Measurements from ENCODE around the gene GALNTL6.

The GALNTL6 gene

GRCh38 chr4:172009446-172010230, 196.4 kb downstream of the GALNTL6 start:
- no peaks in the 10 kb centered on the region for H3K4me1 Mint-ChIP-seq (ENCODE audit: low read depth)
- H3K9me3 Mint-ChIP-seq (ENCODE audit: low read depth), result peaks cover 6% of the 10 kb centered on the region
- no peak overlapping the region for H3K27ac Mint-ChIP-seq
- no peak overlapping the region for H3K4me3 Mint-ChIP-seq
- H3K27me3 Mint-ChIP-seq, result no peaks in the 10 kb centered on the region
- H3K36me3 Mint-ChIP-seq, result no peaks in the 10 kb centered on the region

GRCh38 chr4:172011196-172011595, 198.0 kb downstream of the GALNTL6 start:
- Mint-ChIP-seq H3K36me3 (no peaks in the 10 kb centered on the region), H3K4me1 (ENCODE audit: low read depth) (no peaks in the 10 kb centered on the region), H3K27me3 (no peaks in the 10 kb centered on the region), H3K4me3 (no peak overlapping the region), H3K9me3 (ENCODE audit: low read depth) (peaks cover 9% of the 10 kb centered on the region), H3K27ac (no peak overlapping the region)

GRCh38 chr4:172018358-172018757, 205.2 kb downstream of the GALNTL6 start:
- Mint-ChIP-seq H3K4me1 (ENCODE audit: low read depth) (no peaks in the 10 kb centered on the region), H3K27ac (no peak overlapping the region), H3K27me3 (no peaks in the 10 kb centered on the region), H3K9me3 (ENCODE audit: low read depth) (peaks cover 9% of the 10 kb centered on the region), H3K4me3 (no peak overlapping the region), H3K36me3 (no peaks in the 10 kb centered on the region)

GRCh38 chr4:172035562-172035961, 222.4 kb downstream of the GALNTL6 start:
- Mint-ChIP-seq H3K4me3 (no peak overlapping the region), H3K27me3 (no peaks in the 10 kb centered on the region), H3K27ac (no peak overlapping the region), H3K4me1 (ENCODE audit: low read depth) (no peaks in the 10 kb centered on the region), H3K36me3 (no peaks in the 10 kb centered on the region), H3K9me3 (ENCODE audit: low read depth) (no peaks in the 10 kb centered on the region)

- no peaks in the 10 kb centered on the region for H3K27me3 Mint-ChIP-seq
- H3K4me3 Mint-ChIP-seq, result no peak overlapping the region
- H3K9me3 Mint-ChIP-seq (ENCODE audit: low read depth), result peaks cover 4% of the 10 kb centered on the region
- H3K36me3 Mint-ChIP-seq, result no peaks in the 10 kb centered on the region
- no peaks in the 10 kb centered on the region for H3K4me1 Mint-ChIP-seq (ENCODE audit: low read depth)
- no peak overlapping the region for H3K27ac Mint-ChIP-seq
Measured at GRCh38 chr4:172040766-172041165, 227.6 kb downstream of the GALNTL6 start.

GRCh38 chr4:172042714-172043114, 229.5 kb downstream of the GALNTL6 start:
- peaks cover 9% of the 10 kb centered on the region for H3K9me3 Mint-ChIP-seq (ENCODE audit: low read depth)
- H3K4me1 Mint-ChIP-seq (ENCODE audit: low read depth), result no peaks in the 10 kb centered on the region
- no peak overlapping the region for H3K27ac Mint-ChIP-seq
- H3K27me3 Mint-ChIP-seq, result no peaks in the 10 kb centered on the region
- no peaks in the 10 kb centered on the region for H3K36me3 Mint-ChIP-seq
- H3K4me3 Mint-ChIP-seq, result no peak overlapping the region

GRCh38 chr4:172045981-172046380, 232.8 kb downstream of the GALNTL6 start:
- no peaks in the 10 kb centered on the region for H3K4me1 Mint-ChIP-seq (ENCODE audit: low read depth)
- no peaks in the 10 kb centered on the region for H3K27me3 Mint-ChIP-seq
- peaks cover 9% of the 10 kb centered on the region for H3K9me3 Mint-ChIP-seq (ENCODE audit: low read depth)
- no peak overlapping the region for H3K27ac Mint-ChIP-seq
- no peak overlapping the region for H3K4me3 Mint-ChIP-seq
- H3K36me3 Mint-ChIP-seq, result no peaks in the 10 kb centered on the region

- H3K4me3 Mint-ChIP-seq, result no peak overlapping the region
- no peaks in the 10 kb centered on the region for H3K4me1 Mint-ChIP-seq (ENCODE audit: low read depth)
- H3K9me3 Mint-ChIP-seq (ENCODE audit: low read depth), result peaks cover 9% of the 10 kb centered on the region
- H3K36me3 Mint-ChIP-seq, result no peaks in the 10 kb centered on the region
- no peaks in the 10 kb centered on the region for H3K27me3 Mint-ChIP-seq
- H3K27ac Mint-ChIP-seq, result no peak overlapping the region
Measured at GRCh38 chr4:172048666-172049065, 235.5 kb downstream of the GALNTL6 start.

GRCh38 chr4:172050911-172051310, 237.7 kb downstream of the GALNTL6 start:
- Mint-ChIP-seq H3K4me3 (no peak overlapping the region), H3K27me3 (no peaks in the 10 kb centered on the region), H3K4me1 (ENCODE audit: low read depth) (no peaks in the 10 kb centered on the region), H3K36me3 (no peaks in the 10 kb centered on the region), H3K9me3 (ENCODE audit: low read depth) (peaks cover 5% of the 10 kb centered on the region), H3K27ac (no peak overlapping the region)

- H3K4me1 Mint-ChIP-seq (ENCODE audit: low read depth), result no peaks in the 10 kb centered on the region
- no peaks in the 10 kb centered on the region for H3K9me3 Mint-ChIP-seq (ENCODE audit: low read depth)
- no peak overlapping the region for H3K4me3 Mint-ChIP-seq
- H3K27me3 Mint-ChIP-seq, result no peaks in the 10 kb centered on the region
- H3K27ac Mint-ChIP-seq, result no peak overlapping the region
- H3K36me3 Mint-ChIP-seq, result no peaks in the 10 kb centered on the region
Measured at GRCh38 chr4:172055046-172055445, 241.8 kb downstream of the GALNTL6 start.

GRCh38 chr4:172055498-172055897, 242.3 kb downstream of the GALNTL6 start:
- no peaks in the 10 kb centered on the region for H3K36me3 Mint-ChIP-seq
- H3K9me3 Mint-ChIP-seq (ENCODE audit: low read depth), result no peaks in the 10 kb centered on the region
- no peaks in the 10 kb centered on the region for H3K27me3 Mint-ChIP-seq
- no peaks in the 10 kb centered on the region for H3K4me1 Mint-ChIP-seq (ENCODE audit: low read depth)
- no peak overlapping the region for H3K27ac Mint-ChIP-seq
- H3K4me3 Mint-ChIP-seq, result no peak overlapping the region

- Mint-ChIP-seq H3K9me3 (ENCODE audit: low read depth) (peaks cover 7% of the 10 kb centered on the region), H3K4me1 (ENCODE audit: low read depth) (no peaks in the 10 kb centered on the region), H3K27me3 (no peaks in the 10 kb centered on the region), H3K36me3 (no peaks in the 10 kb centered on the region), H3K4me3 (no peak overlapping the region), H3K27ac (no peak overlapping the region)
Measured at GRCh38 chr4:172061204-172061603, 248.0 kb downstream of the GALNTL6 start.

GRCh38 chr4:172068506-172068905, 255.3 kb downstream of the GALNTL6 start:
- no peaks in the 10 kb centered on the region for H3K36me3 Mint-ChIP-seq
- no peaks in the 10 kb centered on the region for H3K4me1 Mint-ChIP-seq (ENCODE audit: low read depth)
- H3K27me3 Mint-ChIP-seq, result no peaks in the 10 kb centered on the region
- peaks cover 14% of the 10 kb centered on the region for H3K9me3 Mint-ChIP-seq (ENCODE audit: low read depth)
- H3K4me3 Mint-ChIP-seq, result no peak overlapping the region
- H3K27ac Mint-ChIP-seq, result no peak overlapping the region

- H3K4me3 Mint-ChIP-seq, result no peak overlapping the region
Measured at GRCh38 chr4:172073590-172073989, 260.4 kb downstream of the GALNTL6 start.

GRCh38 chr4:172083272-172083671, 270.1 kb downstream of the GALNTL6 start:
- Mint-ChIP-seq H3K9me3 (ENCODE audit: low read depth) (no peaks in the 10 kb centered on the region), H3K36me3 (no peaks in the 10 kb centered on the region)

More at GRCh38 chr4:172073590-172073989, 260.4 kb downstream of the GALNTL6 start:
- Mint-ChIP-seq H3K9me3 (ENCODE audit: low read depth) (no peaks in the 10 kb centered on the region), H3K27ac (no peak overlapping the region), H3K36me3 (no peaks in the 10 kb centered on the region), H3K4me1 (ENCODE audit: low read depth) (no peaks in the 10 kb centered on the region), H3K27me3 (no peaks in the 10 kb centered on the region)

GRCh38 chr4:172088556-172088955, 275.4 kb downstream of the GALNTL6 start:
- no peaks in the 10 kb centered on the region for H3K36me3 Mint-ChIP-seq
- H3K27ac Mint-ChIP-seq, result no peak overlapping the region
- no peaks in the 10 kb centered on the region for H3K27me3 Mint-ChIP-seq
- H3K9me3 Mint-ChIP-seq (ENCODE audit: low read depth), result no peaks in the 10 kb centered on the region
- H3K4me1 Mint-ChIP-seq (ENCODE audit: low read depth), result no peaks in the 10 kb centered on the region
- no peak overlapping the region for H3K4me3 Mint-ChIP-seq

More at GRCh38 chr4:172083272-172083671, 270.1 kb downstream of the GALNTL6 start:
- Mint-ChIP-seq H3K27ac (no peak overlapping the region), H3K4me1 (ENCODE audit: low read depth) (no peaks in the 10 kb centered on the region), H3K27me3 (no peaks in the 10 kb centered on the region), H3K4me3 (no peak overlapping the region)
